BE2C (cell line): ENCODE data around the gene PPL.

ENCODE experiments used
- DNase-seq: peaks from one replicate; pipeline ENCODE4 v3.0.0-alpha.2; 2020
- H3K27me3 ChIP-seq: fragments of 250-450 bp; sonication (Bioruptor Pico); 2 replicates; pipeline ENCODE4 v1.5.1; 2020; ENCODE audit warnings: mild to moderate bottlenecking
- H3K36me3 ChIP-seq: fragments of 250-450 bp; sonication (Bioruptor Pico); 2 replicates; pipeline ENCODE4 v1.5.1; 2020; ENCODE audit warnings: mild to moderate bottlenecking
- H3K4me1 ChIP-seq: fragments of 250-450 bp; sonication (Bioruptor Pico); 2 replicates; pipeline ENCODE4 v1.5.1; 2020
- H3K4me3 ChIP-seq: 2 replicates; pipeline ENCODE4 v1.5.1; 2011; ENCODE audit warnings: low read depth, low read length
- H3K9me3 ChIP-seq: fragments of 250-450 bp; sonication (Bioruptor Pico); 2 replicates; pipeline ENCODE4 v1.5.1; 2020
- CTCF ChIP-seq: IDR thresholded peaks from 2 replicates; pipeline ENCODE4 v1.5.1; 2012; ENCODE audit warnings: mild to moderate bottlenecking, low read depth, low read length

The PPL gene

GRCh38 chr16:4928227-4928626 is 8.7 kb downstream of the PPL start:
- Histone ChIP-seq H3K27me3 (0 out of 2 replicates have a peak, but pooled peaks cover 2% of the 10 kb centered on the region), H3K4me1 (no peaks in the 10 kb centered on the region), H3K36me3 (no peaks in the 10 kb centered on the region), H3K9me3 (no peaks in the 10 kb centered on the region; the same call in 1 of the 2 replicates), H3K4me3 (no peak overlapping the region)
- no peak for DNase-seq
- no peak for TF ChIP-seq CTCF

- Histone ChIP-seq H3K4me3 (no peak overlapping the region), H3K27me3 (0 out of 2 replicates have a peak, but pooled peaks cover 4% of the 10 kb centered on the region), H3K36me3 (no peaks in the 10 kb centered on the region), H3K9me3 (no peaks in the 10 kb centered on the region; the same call in 1 of the 2 replicates), H3K4me1 (no peaks in the 10 kb centered on the region)
- no peak for TF ChIP-seq CTCF
- no peak for DNase-seq
Measured at GRCh38 chr16:4927661-4928060, 9.3 kb downstream of the PPL start.

GRCh38 chr16:4926928-4927327 is 10.0 kb downstream of the PPL start:
- 0 out of 2 replicates have a peak, but pooled peaks cover 4% of the 10 kb centered on the region for H3K27me3 ChIP-seq
- H3K9me3 ChIP-seq: no peaks in the 10 kb centered on the region; the same call in 1 of the 2 replicates
- no peak for DNase-seq
- no peaks in the 10 kb centered on the region for H3K4me1 ChIP-seq
- no peak overlapping the region for H3K4me3 ChIP-seq
- no peak for TF ChIP-seq CTCF
- H3K36me3 ChIP-seq: no peaks in the 10 kb centered on the region

GRCh38 chr16:4925791-4926190 is 11.2 kb downstream of the PPL start:
- Histone ChIP-seq H3K36me3 (no peaks in the 10 kb centered on the region), H3K4me1 (no peaks in the 10 kb centered on the region), H3K9me3 (no peaks in the 10 kb centered on the region; the same call in 1 of the 2 replicates), H3K27me3 (0 out of 2 replicates have a peak, but pooled peaks cover 4% of the 10 kb centered on the region), H3K4me3 (no peak overlapping the region)
- no peak for DNase-seq
- TF ChIP-seq CTCF: no peak

- Histone ChIP-seq H3K4me3 (no peak overlapping the region), H3K9me3 (no peaks in the 10 kb centered on the region; the same call in 1 of the 2 replicates), H3K4me1 (no peaks in the 10 kb centered on the region), H3K36me3 (no peaks in the 10 kb centered on the region), H3K27me3 (0 out of 2 replicates have a peak, but pooled peaks cover 4% of the 10 kb centered on the region)
- no peak for TF ChIP-seq CTCF
- DNase-seq: no peak
Measured at GRCh38 chr16:4925293-4925607, 11.7 kb downstream of the PPL start.

- H3K4me1 ChIP-seq: no peaks in the 10 kb centered on the region
- peak; percentile 43 for DNase-seq
- TF ChIP-seq CTCF: no peak
- no peaks in the 10 kb centered on the region; the same call in 1 of the 2 replicates for H3K9me3 ChIP-seq
- H3K4me3 ChIP-seq: no peak overlapping the region
- H3K36me3 ChIP-seq: no peaks in the 10 kb centered on the region
- H3K27me3 ChIP-seq: 0 out of 2 replicates have a peak, but pooled peaks cover 4% of the 10 kb centered on the region
Measured at GRCh38 chr16:4924593-4925292, 12.2 kb downstream of the PPL start.
